ENCODE measurements around the gene PPDPF. TPM values are rescaled to one million over a fixed set of nuclear protein-coding genes. Genes with fewer than 3 reads are reported as not detected.

PPDPF gene
- total and polyA plus RNA-seq, 2 donors (not counting 3 experiments of a cell fraction or from before 2014, with no cell fraction given) = 52.2 to 219 TPM

DNA sequence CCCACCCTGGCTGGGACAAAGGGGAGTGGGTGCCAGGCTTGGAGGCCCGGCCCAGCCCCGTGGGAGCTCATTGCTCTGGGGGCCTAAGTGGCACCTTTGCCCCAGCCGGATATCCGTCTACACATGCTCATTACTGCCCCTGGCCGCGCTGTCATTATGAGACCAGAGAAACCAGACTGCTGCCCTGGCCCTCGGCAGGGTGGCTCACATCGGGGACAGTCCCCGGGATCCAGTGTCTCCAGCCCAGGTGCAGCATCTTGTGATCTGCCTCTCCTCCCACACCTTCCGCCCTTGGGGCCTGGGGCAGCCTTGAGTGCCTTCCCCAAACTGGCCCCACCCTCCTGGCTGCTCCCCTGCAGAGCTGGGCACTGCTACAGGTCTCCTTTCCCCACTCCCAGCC is 22.1 kb downstream of the PPDPF start:
- Histone ChIP-seq H3K4me2 (ENCODE audit: insufficient read depth, low read length) (no peak overlapping the region), H3K79me2 (ENCODE audit: control insufficient read depth, insufficient read depth, low read length) (no peaks in the 10 kb centered on the region), H3K9me1 (replicated peaks; ENCODE audit: control insufficient read depth, extremely low read depth, insufficient read depth, low read length) (no peaks in the 10 kb centered on the region), H3K27ac (ENCODE audit: insufficient read depth, low read depth, low read length) (no peak overlapping the region), H2AFZ (ENCODE audit: low read depth, low read length) (no peak overlapping the region), H3K4me3 (replicated peaks in 1 of 3; ENCODE audit: insufficient read depth in 1 of 3, low read depth in 1 of 3, low read length in 3 of 3) (no peak overlapping the region), H3K36me3 (ENCODE audit: control insufficient read depth in 2 of 2, extremely low read depth in 1 of 2, insufficient read depth in 2 of 2, low read length in 2 of 2) (no peaks in the 10 kb centered on the region), H3K9me3 (replicated peaks; ENCODE audit: control insufficient read depth, insufficient read depth, low read length) (no peaks in the 10 kb centered on the region), H4K20me1 (replicated peaks; ENCODE audit: control insufficient read depth, extremely low read depth, insufficient read depth, low read length) (no peaks in the 10 kb centered on the region), H3K4me1 (ENCODE audit: control insufficient read depth, extremely low read depth, insufficient read depth, low read length) (no peaks in the 10 kb centered on the region), H3K27me3 (ENCODE audit: control insufficient read depth in 2 of 2, insufficient read depth in 2 of 2, low read length in 2 of 2) (no peaks in the 10 kb centered on the region), H3K9ac (replicated peaks; ENCODE audit: extremely low read depth, insufficient read depth, low read length) (no peak overlapping the region)
- FAIRE-seq = no peak
- intact Hi-C loops (cut with micrococcal nuclease) = no loop called here
- TF ChIP-seq POLR2AphosphoS5 (IDR thresholded peaks at IDR 0.05; ENCODE audit: insufficient read depth, low read depth, low read length) = no peak
- TF ChIP-seq GATA2 (IDR thresholded peaks at IDR 0.05; ENCODE audit: insufficient read depth, insufficient read length, low read depth, low read length) = no peak
- TF ChIP-seq JUN (IDR thresholded peaks at IDR 0.05; ENCODE audit: borderline replicate concordance, insufficient read depth, insufficient read length, low read depth) = no peak
- no peak for TF ChIP-seq FOS (IDR thresholded peaks at IDR 0.05; ENCODE audit: borderline replicate concordance, insufficient read depth, low read length)
- TF ChIP-seq, protein P1, sequence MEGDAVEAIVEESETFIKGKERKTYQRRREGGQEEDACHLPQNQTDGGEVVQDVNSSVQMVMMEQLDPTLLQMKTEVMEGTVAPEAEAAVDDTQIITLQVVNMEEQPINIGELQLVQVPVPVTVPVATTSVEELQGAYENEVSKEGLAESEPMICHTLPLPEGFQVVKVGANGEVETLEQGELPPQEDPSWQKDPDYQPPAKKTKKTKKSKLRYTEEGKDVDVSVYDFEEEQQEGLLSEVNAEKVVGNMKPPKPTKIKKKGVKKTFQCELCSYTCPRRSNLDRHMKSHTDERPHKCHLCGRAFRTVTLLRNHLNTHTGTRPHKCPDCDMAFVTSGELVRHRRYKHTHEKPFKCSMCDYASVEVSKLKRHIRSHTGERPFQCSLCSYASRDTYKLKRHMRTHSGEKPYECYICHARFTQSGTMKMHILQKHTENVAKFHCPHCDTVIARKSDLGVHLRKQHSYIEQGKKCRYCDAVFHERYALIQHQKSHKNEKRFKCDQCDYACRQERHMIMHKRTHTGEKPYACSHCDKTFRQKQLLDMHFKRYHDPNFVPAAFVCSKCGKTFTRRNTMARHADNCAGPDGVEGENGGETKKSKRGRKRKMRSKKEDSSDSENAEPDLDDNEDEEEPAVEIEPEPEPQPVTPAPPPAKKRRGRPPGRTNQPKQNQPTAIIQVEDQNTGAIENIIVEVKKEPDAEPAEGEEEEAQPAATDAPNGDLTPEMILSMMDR (IDR thresholded peaks at IDR 0.05; ENCODE audit: extremely low read depth in 1 of 2, insufficient read depth in 1 of 2, low read depth in 1 of 2, low read length in 2 of 2) = no peak
- no peak for TF ChIP-seq POLR2A (IDR thresholded peaks at IDR 0.05; ENCODE audit: low read depth, low read length)
- no peak for TF ChIP-seq EZH2 (IDR thresholded peaks at IDR 0.05; ENCODE audit: borderline replicate concordance, low read depth, low read length, severe bottlenecking)
- no peak for TF ChIP-seq MYC (IDR thresholded peaks at IDR 0.05; ENCODE audit: low read depth, low read length)
- TF ChIP-seq, protein P2, sequence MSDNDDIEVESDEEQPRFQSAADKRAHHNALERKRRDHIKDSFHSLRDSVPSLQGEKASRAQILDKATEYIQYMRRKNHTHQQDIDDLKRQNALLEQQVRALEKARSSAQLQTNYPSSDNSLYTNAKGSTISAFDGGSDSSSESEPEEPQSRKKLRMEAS (IDR thresholded peaks at IDR 0.05; ENCODE audit: insufficient read depth, insufficient read length) = no peak
- ChIA-PET POLR2A (no interaction called here), CTCF (no interaction called here)
- dilution Hi-C loops (cut with MboI; ENCODE audit: extremely low pct_ligation_motif_present, low sequenced_read_pairs) = no loop called here
- BruUV-seq (replicated peaks) = no TSS peak
- no peak for DNase-seq (ENCODE audit: low read depth, low spot score)
